K562 (cell line): ENCODE data around the gene RPEL1. TPM values are rescaled to one million over a fixed set of nuclear protein-coding genes. Genes with fewer than 3 reads are reported as not detected.

Experiments
- CBX5 ChIP-seq: IDR thresholded peaks from 2 replicates; pipeline ENCODE4 v1.6.1; 2014; ENCODE audit warnings: low read depth, borderline replicate concordance
- EGR1 ChIP-seq: fragments of 450-650 bp; conservative IDR thresholded peaks from 2 replicates; pipeline ENCODE4 v1.6.1; 2017; ENCODE audit warnings: mild to moderate bottlenecking
- ETV5 ChIP-seq: sonication (generic); formaldehyde crosslinking; IDR thresholded peaks from 2 replicates; pipeline ENCODE4 v1.4.0; 2020; ENCODE audit warnings: low read depth, mild to moderate bottlenecking, missing genetic modification reagents
- HIVEP1 ChIP-seq: fragments of 250-450 bp; sonication (Bioruptor Pico); IDR thresholded peaks from 2 replicates; pipeline ENCODE4 v1.4.0; 2020; ENCODE audit warnings: mild to moderate bottlenecking
- NR3C1 ChIP-seq: sonication (generic); formaldehyde crosslinking; IDR thresholded peaks from 2 replicates; pipeline ENCODE4 v1.8.1; 2022; ENCODE audit warnings: missing genetic modification reagents
- RBM22 ChIP-seq: fragments of 200-400 bp; formaldehyde crosslinking; IDR thresholded peaks from 2 replicates; pipeline ENCODE4 v1.6.1; 2018; ENCODE audit warnings: low read length, low read depth; ENCODE audit not compliant: poor library complexity, severe bottlenecking
- RBM34 ChIP-seq: fragments of 200-400 bp; formaldehyde crosslinking; IDR thresholded peaks from 2 replicates; pipeline ENCODE4 v1.6.1; 2018; ENCODE audit warnings: low read length, borderline replicate concordance; ENCODE audit not compliant: insufficient read depth
- RNF2 ChIP-seq: sonication (generic); IDR thresholded peaks from 2 replicates; pipeline ENCODE4 v1.6.1; 2016
- SIN3A ChIP-seq, 2 experiments: fragments of 150-350 bp in 1 of 2; IDR thresholded peaks; 2 replicates each; pipeline ENCODE4 v1.6.1; 2011 to 2016; ENCODE audit warnings: borderline replicate concordance in 2 of 2, low read depth in 2 of 2, low read length in 2 of 2, mild to moderate bottlenecking in 2 of 2, moderate library complexity in 2 of 2; ENCODE audit not compliant: control insufficient read depth in 1 of 2
- ZNF830 ChIP-seq: fragments of 250-450 bp; sonication (Bioruptor Pico); IDR thresholded peaks from 2 replicates; pipeline ENCODE4 v1.5.0; 2021; ENCODE audit warnings: mild to moderate bottlenecking
- ZSCAN32 ChIP-seq: fragments of 450-650 bp; formaldehyde crosslinking; IDR thresholded peaks from 2 replicates; pipeline ENCODE4 v1.4.0; 2020; ENCODE audit warnings: mild to moderate bottlenecking, moderate library complexity
- polyA plus RNA-seq, 8 experiments: library from polyadenylated mRNA; depleted of rRNA in 4 of 8; stranded (reverse) in 5 of 8; unstranded in 3 of 8; fragments of >200 nt; fragmentation: Nextera tagmentation in 2 of 8; fragmentation: Illumina TruSeq in 1 of 8; extraction: Ambion mirVana in 2 of 8; extraction: Trizol in 1 of 8; gene quantifications; 2 replicates each; pipeline versions ENCODE4 v1.2.1 to v1.2.3, GENCODE V29; 2011 to 2014; ENCODE audit warnings: inconsistent platforms in 1 of 8, missing spikeins in 1 of 8
- total RNA-seq, 7 experiments: library from RNA; depleted of rRNA in 6 of 7; stranded (reverse); fragments of >200 nt in 6 of 7; fragmentation: Illumina TruSeq in 2 of 7; extraction: Trizol in 2 of 7; gene quantifications; 2 replicates each; pipeline versions ENCODE4 v1.2.1 to v1.2.3, GENCODE V29; 2011 to 2021; ENCODE audit warnings: low replicate concordance in 1 of 7
- TF ChIP-seq, protein P1 (sequence below): fragments of 200-800 bp; sonication (Bioruptor generic); IDR thresholded peaks from 2 replicates; pipeline ENCODE4 v1.6.1; 2017; ENCODE audit warnings: missing genetic modification characterization, missing compliant biosample characterization
- TF ChIP-seq, protein P2 (sequence below): sonication (generic); formaldehyde crosslinking; IDR thresholded peaks from 2 replicates; pipeline ENCODE4 v1.8.0; 2022; ENCODE audit warnings: mild to moderate bottlenecking, missing genetic modification reagents

The RPEL1 gene
- total and polyA plus RNA-seq, 9 of the 15 experiments (the other 6 are each of a cell fraction or from before 2014, with no cell fraction given), result 0.04 to 0.15 (median 0.07) TPM; not detected in 4

DNA sequence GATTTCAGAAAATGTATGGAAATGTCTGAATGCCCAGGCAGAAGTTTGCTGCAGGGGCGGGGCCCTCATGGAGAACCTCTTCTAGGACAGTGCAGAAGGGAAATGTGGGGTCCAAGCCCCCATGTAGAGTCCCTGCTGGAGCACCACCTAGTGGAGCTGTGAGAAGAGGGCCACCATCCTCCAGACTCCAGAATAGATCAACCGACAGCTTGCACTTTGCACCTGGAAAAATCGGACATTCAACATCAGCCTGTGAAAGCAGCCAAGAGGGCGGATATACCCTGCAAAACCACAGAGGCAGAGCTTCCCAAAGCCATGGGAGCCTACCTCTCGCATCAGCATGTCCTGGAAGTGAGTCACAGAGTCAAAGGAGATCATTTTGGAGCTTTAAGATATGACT, 14.3 kb downstream of the RPEL1 start (continued):
- TF ChIP-seq, protein P1, sequence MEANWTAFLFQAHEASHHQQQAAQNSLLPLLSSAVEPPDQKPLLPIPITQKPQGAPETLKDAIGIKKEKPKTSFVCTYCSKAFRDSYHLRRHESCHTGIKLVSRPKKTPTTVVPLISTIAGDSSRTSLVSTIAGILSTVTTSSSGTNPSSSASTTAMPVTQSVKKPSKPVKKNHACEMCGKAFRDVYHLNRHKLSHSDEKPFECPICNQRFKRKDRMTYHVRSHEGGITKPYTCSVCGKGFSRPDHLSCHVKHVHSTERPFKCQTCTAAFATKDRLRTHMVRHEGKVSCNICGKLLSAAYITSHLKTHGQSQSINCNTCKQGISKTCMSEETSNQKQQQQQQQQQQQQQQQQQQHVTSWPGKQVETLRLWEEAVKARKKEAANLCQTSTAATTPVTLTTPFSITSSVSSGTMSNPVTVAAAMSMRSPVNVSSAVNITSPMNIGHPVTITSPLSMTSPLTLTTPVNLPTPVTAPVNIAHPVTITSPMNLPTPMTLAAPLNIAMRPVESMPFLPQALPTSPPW (CRISPR knock-in tag), result no peak
- TF ChIP-seq ETV5 (CRISPR knock-in tag) (no peak), ZSCAN32 (CRISPR knock-in tag) (no peak), HIVEP1 (CRISPR knock-in tag) (no peak), EGR1 (no peak), CBX5 (no peak), RBM34 (no peak), ZNF830 (CRISPR knock-in tag) (no peak), NR3C1 (CRISPR knock-in tag) (no peak), RBM22 (no peak), RNF2 (no peak), SIN3A (IDR thresholded peaks at IDR 0.05; ENCODE audit: borderline replicate concordance in 2 of 2, control insufficient read depth in 1 of 2, low read depth in 2 of 2, low read length in 2 of 2) (no peak)
- TF ChIP-seq, protein P2, sequence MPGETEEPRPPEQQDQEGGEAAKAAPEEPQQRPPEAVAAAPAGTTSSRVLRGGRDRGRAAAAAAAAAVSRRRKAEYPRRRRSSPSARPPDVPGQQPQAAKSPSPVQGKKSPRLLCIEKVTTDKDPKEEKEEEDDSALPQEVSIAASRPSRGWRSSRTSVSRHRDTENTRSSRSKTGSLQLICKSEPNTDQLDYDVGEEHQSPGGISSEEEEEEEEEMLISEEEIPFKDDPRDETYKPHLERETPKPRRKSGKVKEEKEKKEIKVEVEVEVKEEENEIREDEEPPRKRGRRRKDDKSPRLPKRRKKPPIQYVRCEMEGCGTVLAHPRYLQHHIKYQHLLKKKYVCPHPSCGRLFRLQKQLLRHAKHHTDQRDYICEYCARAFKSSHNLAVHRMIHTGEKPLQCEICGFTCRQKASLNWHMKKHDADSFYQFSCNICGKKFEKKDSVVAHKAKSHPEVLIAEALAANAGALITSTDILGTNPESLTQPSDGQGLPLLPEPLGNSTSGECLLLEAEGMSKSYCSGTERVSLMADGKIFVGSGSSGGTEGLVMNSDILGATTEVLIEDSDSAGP, result no peak
